Dedifferentiated amniotic fluid mesenchymal stem cell (primary cell): Measurements from ENCODE around the gene ODC1.
A peak's percentile ranks its signal among the peaks of the same experiment; 100 is the strongest.
"Not testable (repeated sequence)": the region's sequence is repeated elsewhere in the genome, so short reads cannot be mapped to it uniquely, and the experiment has no call there.

Experiments used
- DNase-seq: peaks from one replicate; pipeline ENCODE4 v3.0.0-alpha.2; 2016; ENCODE audit errors: extremely low spot score

The ODC1 gene

DNA sequence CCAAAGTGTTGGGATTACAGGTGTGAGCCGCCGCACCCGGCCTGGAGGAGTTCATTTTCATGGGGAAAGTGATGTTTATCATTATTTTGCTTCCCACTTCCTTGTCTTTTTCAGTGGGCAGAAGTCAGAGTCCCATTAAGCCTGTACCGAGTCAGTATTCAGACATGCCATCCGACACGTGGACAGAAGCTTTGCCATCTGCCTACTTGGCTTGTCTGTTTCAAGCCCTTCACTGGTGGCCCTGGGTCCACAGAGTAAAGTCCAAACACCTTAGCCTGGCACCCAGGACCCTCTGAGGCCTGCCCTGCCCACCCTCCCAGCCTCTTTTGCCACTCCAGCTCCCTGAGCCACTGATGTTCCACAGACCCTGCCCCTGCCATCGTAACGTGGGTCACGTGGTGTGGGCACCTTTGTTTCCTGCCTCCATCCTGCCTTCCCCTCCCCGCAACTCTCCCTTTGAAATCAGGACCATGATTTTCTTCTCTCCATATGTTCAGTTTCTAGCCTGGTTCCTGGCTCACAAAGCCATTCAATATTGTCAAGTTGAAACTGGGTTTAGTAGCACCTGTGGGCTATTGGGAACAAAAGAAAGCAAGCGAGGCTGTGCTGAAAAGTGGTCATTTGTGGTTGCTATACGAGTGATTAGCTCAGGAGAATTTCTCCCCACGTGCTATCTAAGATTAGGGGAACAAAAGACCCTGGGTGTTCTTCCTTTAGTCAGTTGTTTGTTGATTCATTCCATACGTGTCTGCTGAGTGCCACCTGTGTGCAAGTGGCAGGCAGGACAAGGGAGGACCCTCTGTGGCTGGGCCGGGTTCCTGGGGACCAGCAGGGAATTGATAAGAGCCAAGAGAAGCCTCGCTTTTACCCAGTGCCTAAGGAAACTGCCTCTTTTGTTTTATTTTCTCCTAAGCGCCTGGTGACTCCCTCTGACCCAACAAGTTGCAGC is 5.1 kb upstream of the ODC1 start:
- DNase-seq = no peak

- DNase-seq = peak; percentile 47
Observed at GRCh38 chr2:10452312-10452711, 4.2 kb upstream of the ODC1 start.

- DNase-seq = no peak
Observed at GRCh38 chr2:10451819-10452218, 3.7 kb upstream of the ODC1 start.

DNA sequence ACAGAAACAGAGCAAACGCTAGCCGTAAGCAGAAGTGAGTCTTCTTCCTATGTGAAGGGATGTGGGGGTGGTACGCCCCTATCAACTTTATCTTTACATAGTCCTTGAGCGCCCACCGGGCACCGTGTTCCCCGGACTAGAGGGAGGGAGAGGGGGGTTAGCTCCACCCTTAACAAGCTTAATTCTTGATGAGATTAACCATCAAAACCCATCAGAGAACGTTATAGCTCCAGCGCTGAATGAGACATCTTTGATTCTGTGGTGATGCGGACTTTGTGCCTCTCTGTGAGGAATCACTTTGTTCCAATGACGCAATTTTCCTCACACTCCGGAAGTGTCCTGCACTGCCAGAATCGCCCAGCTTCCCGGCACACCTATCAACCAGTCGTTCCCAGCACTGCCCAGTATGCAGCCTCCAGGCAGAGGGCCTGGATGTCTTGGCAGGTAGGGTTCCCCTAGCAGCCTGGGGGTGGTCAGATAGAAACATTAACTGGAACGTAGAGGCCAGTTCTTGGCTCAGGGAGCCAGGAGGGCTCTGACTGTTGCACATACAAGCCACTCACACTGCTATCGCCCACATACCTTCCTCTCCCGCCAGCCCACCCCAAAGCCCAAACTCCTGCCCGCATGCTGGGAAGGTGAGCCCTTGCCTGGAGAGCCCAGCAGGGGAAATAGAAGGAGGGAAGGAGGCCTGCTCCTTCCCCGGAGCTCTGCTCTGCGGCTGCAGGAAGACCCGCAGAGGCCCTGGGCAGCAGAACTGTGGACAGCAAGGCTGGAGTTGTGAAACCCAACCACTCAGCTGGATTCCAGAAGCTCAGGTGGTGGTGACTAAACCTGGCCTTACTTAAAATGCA is 1.9 kb upstream of the ODC1 start:
- no peak for DNase-seq

DNA sequence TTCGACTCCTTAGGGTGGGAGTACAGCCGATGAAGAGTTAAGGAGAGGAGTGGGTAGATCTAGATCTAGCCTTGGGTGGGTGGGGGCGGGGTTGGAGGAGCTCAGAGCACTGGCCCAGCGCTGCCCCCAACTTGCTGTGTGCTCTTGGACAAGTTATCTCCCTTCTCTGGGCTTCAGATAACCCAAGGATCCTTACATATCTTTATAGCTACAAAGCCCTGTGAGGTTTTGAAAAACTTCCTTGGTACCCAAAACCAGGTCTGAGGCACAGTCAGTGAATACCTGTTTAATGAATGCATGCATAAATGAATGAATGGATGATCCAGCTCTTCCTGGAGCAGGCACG is 1.3 kb upstream of the ODC1 start:
- no peak for DNase-seq

- peak; percentile 15 for DNase-seq
Observed at GRCh38 chr2:10448576-10449485, 704 bp upstream of the ODC1 start.

GRCh38 chr2:10447300-10447894 is 730 bp downstream of the ODC1 start:
- peak; percentile 48 for DNase-seq

- no peak for DNase-seq
Observed at GRCh38 chr2:10446631-10447030, 1.5 kb downstream of the ODC1 start.

DNA sequence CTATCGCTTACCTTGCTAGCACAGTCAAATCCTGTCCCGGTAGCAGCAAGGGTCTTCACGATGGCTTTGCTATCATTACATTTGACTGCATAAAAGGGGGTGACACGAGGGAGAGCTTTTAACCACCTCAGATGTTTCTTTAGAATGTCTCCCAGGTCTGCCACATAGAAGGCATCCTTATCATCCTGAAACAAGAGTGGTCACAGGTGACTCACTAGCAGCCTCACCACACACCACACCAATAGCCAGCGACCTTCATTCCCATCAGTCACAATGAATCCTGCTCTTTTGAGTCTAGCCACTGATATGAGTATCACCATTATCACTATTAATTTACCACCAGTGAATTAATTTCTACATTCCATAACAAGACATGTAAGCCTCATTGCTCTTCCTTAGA is 3.7 kb downstream of the ODC1 start:
- DNase-seq = no peak

DNA sequence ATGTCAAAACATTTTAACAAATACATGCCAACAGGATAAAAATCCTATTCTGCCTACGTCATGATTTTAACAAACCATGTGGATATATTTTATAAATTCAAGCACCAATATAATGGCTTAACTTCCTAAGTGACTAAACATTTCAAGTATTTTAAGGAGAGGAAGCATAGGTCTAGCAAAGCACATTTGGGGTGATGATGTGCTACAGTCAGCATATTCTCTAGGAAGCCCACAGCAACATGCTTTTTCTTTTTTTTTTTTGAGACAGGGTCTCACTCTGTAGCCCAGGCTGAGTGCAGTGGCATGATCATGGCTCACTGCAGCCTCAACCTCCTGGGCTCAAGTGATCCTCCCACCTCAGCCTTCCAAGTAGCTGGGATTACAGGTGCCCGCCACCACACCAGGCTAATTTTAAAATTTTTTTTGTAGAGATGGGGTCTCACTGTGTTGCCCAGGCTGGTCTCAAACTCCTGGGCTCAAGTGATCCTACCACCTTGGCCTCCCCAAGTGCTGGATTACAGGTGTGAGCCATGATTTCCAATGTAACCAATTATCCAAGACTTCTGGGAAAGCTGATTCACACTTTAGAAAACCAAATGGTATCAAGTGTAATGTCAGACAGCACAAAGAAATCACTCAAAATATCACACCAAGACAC is 5.5 kb downstream of the ODC1 start:
- DNase-seq = not testable (repeated sequence)

- DNase-seq = no peak
Observed at GRCh38 chr2:10441948-10442347, 6.2 kb downstream of the ODC1 start.

DNA sequence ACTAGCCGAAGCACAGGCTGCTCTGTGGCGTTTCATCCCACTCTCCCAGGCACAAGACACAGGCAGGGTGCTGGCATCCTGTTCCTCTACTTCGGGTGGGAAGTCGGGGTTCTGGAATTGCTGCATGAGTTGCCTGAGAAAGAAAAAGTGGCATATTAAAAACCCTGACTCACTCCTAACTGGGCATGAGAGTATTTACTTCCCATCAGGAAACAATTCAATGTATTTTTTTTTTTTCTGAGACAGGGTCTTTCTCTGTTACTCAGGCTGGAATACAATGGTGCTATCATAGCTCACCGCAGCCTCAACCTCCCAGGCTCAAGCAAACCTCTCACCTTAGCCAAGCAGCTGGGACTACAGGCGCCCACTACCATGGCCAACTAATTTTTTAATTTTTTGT is 7.4 kb downstream of the ODC1 start:
- DNase-seq = no peak

- no peak for DNase-seq
Observed at GRCh38 chr2:10439971-10440370, 8.2 kb downstream of the ODC1 start.

DNA sequence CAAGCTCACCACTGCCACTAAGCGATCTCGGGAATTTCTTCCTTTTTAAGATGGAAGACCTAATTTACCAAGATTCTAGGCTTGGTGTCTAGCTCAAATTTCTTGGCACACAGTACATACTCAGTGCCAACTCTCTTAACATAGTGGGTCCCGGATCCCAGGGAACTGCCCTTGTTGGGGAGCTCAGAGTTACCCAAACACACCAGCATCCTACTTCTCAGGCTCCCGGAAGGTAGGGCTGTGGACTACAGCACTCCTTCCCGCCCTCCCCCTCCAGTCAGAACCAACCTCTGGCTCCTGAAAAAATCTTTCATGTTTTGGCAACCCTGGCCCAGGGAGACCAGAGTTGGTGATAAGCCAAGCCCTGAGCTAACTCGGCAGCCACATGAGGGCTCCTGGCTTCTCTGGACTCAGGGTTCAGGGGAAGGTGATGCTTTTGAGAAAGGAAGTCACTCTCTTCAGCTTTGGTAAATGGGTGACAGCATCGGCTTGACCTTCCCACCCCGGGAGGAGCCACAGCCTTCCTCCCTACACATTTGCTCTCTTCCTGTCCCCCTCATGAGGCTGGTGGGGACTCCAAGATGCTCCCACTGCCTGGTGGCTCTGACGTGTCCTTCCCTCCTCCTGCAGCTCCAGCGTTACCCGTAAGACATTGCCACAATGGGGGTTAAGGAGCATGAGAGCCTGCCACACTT is 8.8 kb downstream of the ODC1 start:
- DNase-seq = no peak

DNA sequence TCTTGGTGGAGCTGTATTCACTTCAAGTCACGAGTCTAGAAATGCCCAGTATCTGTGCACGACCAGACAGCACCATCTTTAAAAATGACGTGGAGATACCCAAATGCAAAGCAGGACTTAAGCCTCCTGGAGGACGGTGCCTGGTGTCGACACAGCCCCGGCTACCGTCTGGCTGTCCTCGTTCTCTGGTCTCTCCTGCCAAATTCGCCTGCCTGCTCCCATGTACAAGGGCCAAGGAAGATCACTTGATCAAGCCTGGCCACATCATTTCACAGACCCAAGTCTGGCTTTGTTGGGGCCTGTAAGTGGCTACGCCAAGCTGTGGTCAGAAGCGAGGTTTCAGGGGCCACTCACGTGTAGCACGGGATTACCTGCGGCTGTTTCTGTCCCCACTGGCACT is 9.4 kb downstream of the ODC1 start:
- no peak for DNase-seq

DNA sequence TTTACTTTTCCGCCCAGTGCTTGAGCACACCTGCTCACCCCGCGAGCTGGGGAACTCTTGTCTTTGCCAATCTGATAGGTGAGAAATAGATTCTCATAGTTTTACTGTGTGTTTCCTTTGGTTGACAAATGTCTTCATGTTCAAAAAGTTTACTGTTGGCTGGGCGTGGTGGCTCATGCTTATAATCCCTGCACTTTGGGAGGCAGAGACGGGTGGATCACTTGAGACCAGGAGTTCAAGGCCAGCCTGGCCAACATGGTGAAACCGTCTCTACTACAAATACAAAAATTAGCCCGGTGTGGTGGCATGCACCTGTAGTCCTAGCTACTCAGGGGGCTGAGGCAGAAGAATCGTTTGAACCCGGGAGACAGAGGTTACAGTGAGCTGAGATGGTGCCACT is 10.3 kb downstream of the ODC1 start:
- DNase-seq = no peak

DNA sequence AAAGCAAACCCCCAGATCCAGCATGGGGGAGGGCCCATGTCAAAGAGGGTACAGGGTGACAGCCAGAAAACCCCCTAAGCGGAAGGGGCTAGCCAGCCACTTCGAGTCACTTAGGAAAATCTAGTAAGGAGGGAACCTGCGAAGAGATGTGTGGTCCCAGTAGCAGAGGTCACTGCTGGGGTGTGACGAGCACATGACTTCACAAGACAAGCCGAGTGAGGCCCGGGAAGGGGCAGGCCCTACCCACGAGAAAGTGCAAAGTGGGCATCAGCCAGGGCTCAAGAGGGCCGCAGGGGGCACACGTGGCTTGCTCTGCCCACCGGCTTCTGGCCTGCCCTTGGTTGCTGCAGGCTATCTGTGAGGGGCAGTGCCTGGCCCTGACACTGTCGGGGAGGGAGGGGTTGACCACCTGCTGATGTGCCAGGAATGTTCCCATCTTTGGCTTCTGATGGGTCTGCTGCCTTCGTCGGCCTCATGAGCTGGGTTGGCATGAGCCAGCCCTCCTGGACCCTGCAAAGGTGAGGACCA is 11.5 kb downstream of the ODC1 start:
- no peak for DNase-seq

DNA sequence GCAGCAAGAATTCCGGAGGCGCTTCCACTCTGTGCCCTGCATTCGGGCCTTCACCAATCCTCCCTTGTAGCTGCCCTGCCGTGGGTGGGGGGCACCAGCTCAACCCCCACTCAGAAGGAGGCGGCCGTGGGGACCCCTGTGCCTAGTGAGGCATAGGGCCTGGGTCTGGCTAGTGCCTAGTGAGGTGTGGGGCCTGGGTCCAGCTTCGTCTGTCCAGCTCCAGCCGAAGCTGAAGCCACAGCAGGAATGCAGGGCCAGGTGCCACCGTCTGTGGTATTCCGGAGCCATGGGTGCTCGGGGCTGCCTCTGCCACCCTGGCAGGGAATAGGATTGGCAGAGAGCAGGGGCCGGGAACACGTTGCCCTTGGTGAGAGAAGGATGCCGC is 12.3 kb downstream of the ODC1 start:
- DNase-seq = no peak

DNA sequence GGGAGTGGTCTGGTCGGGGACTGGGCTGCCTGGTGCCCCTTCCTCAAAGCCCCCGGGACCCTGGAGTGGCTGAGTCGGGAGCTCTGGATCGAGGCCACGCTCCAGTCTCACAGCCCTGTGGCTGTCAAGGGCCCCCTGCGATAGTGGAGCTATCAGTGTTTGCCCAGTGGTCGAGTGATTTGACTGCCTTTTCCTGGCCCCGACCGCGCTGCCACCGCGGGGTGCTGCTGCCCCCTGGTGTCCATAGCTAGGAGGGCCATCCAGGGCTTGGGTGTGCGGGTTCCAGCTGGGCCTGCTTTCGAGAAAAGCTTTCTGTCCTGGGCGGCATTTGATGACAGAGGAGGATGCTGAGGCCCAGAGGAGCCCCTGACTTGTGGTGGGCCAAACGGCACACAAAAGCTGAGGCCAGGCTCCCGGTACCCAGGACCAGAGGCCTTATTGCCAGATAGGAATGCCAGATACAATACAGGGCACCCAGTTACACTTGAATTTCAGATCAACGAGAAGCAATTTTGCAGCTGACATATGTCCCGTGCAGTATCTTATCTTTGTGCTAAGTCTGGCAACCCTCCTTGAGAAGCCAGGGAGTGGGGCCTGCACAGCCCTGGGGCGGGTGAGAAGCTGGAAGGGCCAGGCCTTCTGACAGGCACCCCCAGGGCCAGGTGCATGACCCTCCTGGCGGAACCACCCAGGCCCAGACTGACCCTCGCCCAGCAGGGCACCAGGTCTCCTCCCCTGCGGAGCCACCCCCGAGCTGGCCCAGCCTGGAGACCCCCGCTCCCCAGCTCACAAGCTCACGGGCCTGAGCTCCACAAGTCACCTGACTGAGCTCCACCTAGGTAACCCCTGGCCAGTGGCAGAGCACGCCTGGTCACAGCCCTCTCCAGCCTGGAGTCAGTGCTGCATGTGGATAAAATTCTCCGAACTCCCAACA is 13.0 kb downstream of the ODC1 start:
- DNase-seq = peak; percentile 36
